ENCODE results near the gene IL36G.
A peak's percentile ranks its signal among the peaks of the same experiment; 100 is the strongest.

The IL36G gene

GRCh38 chr2:113018509-113018908, 40.7 kb downstream of the IL36G start:
- no peak for DNase-seq (ENCODE audit: low read depth)

- no peak for DNase-seq (ENCODE audit: low read depth)
Measured at GRCh38 chr2:113021312-113021711, 43.5 kb downstream of the IL36G start.

- no peak for DNase-seq (ENCODE audit: low read depth)
Measured at GRCh38 chr2:113024764-113025163, 47.0 kb downstream of the IL36G start.

- DNase-seq (ENCODE audit: low read depth) = no peak
Measured at GRCh38 chr2:113025737-113026136, 47.9 kb downstream of the IL36G start.

- no peak for DNase-seq (ENCODE audit: low read depth)
Measured at GRCh38 chr2:113027691-113028090, 49.9 kb downstream of the IL36G start.

- no peak for DNase-seq (ENCODE audit: low read depth)
Measured at GRCh38 chr2:113028112-113028511, 50.3 kb downstream of the IL36G start.

GRCh38 chr2:113032737-113033136, 54.9 kb downstream of the IL36G start:
- no peak for DNase-seq (ENCODE audit: low read depth)

GRCh38 chr2:113034016-113034415, 56.2 kb downstream of the IL36G start:
- peak; percentile 7 for DNase-seq (ENCODE audit: low read depth)
